GM12878 (cell line): ENCODE measurements around the gene IL16.

Experiments
- BCL11A ChIP-seq: IDR thresholded peaks from 2 replicates; pipeline ENCODE4 v1.6.1; 2011; ENCODE audit warnings: low read depth, low read length
- GABPA ChIP-seq: IDR thresholded peaks from 2 replicates; pipeline ENCODE4 v1.6.1; 2014; ENCODE audit warnings: antibody characterized with exemption, low read depth, mild to moderate bottlenecking, inconsistent platforms
- NRF1 ChIP-seq: conservative IDR thresholded peaks from 2 replicates; pipeline ENCODE4 v1.6.1; 2011; ENCODE audit warnings: mild to moderate bottlenecking, low read depth, low read length, improper control_type of control experiment
- POLR2AphosphoS5 ChIP-seq: IDR thresholded peaks from 2 replicates; pipeline ENCODE4 v1.6.1; 2011; ENCODE audit warnings: mild to moderate bottlenecking, low read length, inconsistent platforms
- SP1 ChIP-seq: IDR thresholded peaks from one replicate; pipeline ENCODE4 v1.6.1; 2011; ENCODE audit warnings: low read depth, low read length
- ZZZ3 ChIP-seq: IDR thresholded peaks from 2 replicates; pipeline ENCODE4 v1.6.1; 2011; ENCODE audit warnings: low read depth; ENCODE audit not compliant: control insufficient read depth, insufficient read length
- TF ChIP-seq, protein P1 (sequence below), 3 experiments: IDR thresholded peaks in 2 of 3; conservative IDR thresholded peaks in 1 of 3; 2 replicates each; pipeline ENCODE4 v1.5.1; 2011; ENCODE audit warnings: low read depth in 3 of 3, low read length in 3 of 3, mild to moderate bottlenecking in 3 of 3, control low read depth in 2 of 3, moderate library complexity in 2 of 3, inconsistent platforms in 1 of 3, mixed read lengths in 1 of 3; ENCODE audit not compliant: control insufficient read depth in 2 of 3, insufficient read depth in 1 of 3; ENCODE audit errors: extremely low read depth in 1 of 3
- TF ChIP-seq, protein P2 (sequence below): IDR thresholded peaks from 2 replicates; pipeline ENCODE4 v1.6.1; 2012; ENCODE audit warnings: low read depth, low read length, improper control_type of control experiment

DNA sequence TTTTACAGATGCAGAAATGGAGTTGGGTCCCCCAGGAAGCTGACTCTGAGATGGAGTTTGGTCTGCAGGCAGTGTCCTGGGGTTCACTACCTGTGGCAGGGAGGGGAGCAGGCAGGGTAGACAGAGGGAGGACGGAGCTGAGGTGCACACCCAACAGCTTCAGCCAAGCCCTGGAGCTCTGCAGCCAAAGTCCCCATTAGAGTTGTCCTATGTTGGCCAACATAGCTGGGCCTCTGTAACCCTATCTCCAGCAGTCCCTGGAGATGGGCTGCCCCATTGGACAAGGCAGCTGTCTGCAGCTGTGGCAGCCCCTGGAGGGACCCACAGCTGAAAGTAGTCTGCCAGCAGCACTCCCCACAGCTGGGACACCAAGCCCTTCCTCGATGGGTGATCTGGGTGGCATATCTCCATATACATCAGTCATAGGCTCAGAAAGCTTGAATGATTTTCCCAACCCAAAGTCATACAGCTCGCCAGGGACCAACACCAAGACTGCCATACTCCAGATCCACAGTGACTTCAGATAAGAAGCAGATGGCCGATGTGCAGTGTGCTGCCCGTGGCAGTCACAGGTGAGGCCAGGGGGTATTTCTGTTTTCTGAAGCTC, 95.3 kb downstream of the IL16 start:
- TF ChIP-seq POLR2AphosphoS5 (no peak), NRF1 (no peak), SP1 (no peak), ZZZ3 (no peak), GABPA (no peak), BCL11A (no peak)
- TF ChIP-seq, protein P1, sequence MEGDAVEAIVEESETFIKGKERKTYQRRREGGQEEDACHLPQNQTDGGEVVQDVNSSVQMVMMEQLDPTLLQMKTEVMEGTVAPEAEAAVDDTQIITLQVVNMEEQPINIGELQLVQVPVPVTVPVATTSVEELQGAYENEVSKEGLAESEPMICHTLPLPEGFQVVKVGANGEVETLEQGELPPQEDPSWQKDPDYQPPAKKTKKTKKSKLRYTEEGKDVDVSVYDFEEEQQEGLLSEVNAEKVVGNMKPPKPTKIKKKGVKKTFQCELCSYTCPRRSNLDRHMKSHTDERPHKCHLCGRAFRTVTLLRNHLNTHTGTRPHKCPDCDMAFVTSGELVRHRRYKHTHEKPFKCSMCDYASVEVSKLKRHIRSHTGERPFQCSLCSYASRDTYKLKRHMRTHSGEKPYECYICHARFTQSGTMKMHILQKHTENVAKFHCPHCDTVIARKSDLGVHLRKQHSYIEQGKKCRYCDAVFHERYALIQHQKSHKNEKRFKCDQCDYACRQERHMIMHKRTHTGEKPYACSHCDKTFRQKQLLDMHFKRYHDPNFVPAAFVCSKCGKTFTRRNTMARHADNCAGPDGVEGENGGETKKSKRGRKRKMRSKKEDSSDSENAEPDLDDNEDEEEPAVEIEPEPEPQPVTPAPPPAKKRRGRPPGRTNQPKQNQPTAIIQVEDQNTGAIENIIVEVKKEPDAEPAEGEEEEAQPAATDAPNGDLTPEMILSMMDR (IDR thresholded peaks at IDR 0.05 in 2 of 3, conservative IDR thresholded peaks at IDR 0.05 in 1 of 3; ENCODE audit: control insufficient read depth in 2 of 3, extremely low read depth in 1 of 3, insufficient read depth in 1 of 3, low read depth in 3 of 3, low read length in 3 of 3): no peak
- TF ChIP-seq, protein P2, sequence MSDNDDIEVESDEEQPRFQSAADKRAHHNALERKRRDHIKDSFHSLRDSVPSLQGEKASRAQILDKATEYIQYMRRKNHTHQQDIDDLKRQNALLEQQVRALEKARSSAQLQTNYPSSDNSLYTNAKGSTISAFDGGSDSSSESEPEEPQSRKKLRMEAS: no peak
